ENCODE measurements around the gene TNNT2.

The TNNT2 gene

DNA sequence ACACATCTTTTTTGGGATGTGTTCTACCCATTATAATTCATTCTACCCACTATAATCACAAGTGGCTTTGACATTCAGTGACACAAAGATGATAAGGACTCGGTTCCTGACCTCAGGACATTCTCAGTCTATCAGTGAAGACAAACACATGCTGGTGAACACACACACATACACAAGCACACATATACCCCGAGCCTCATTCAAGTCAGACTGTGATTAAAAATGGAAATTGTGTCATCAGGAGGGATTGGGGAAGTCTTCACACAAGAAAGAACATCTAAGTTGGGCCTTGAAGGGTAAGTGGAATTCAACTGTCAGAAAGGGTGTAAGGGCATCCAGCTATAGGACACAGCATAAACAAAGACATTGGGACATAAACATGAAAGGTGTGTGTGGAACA lies 24.2 kb upstream of the TNNT2 start:
- TF ChIP-seq, protein P1, sequence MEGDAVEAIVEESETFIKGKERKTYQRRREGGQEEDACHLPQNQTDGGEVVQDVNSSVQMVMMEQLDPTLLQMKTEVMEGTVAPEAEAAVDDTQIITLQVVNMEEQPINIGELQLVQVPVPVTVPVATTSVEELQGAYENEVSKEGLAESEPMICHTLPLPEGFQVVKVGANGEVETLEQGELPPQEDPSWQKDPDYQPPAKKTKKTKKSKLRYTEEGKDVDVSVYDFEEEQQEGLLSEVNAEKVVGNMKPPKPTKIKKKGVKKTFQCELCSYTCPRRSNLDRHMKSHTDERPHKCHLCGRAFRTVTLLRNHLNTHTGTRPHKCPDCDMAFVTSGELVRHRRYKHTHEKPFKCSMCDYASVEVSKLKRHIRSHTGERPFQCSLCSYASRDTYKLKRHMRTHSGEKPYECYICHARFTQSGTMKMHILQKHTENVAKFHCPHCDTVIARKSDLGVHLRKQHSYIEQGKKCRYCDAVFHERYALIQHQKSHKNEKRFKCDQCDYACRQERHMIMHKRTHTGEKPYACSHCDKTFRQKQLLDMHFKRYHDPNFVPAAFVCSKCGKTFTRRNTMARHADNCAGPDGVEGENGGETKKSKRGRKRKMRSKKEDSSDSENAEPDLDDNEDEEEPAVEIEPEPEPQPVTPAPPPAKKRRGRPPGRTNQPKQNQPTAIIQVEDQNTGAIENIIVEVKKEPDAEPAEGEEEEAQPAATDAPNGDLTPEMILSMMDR (IDR thresholded peaks at IDR 0.05) = no peak

DNA sequence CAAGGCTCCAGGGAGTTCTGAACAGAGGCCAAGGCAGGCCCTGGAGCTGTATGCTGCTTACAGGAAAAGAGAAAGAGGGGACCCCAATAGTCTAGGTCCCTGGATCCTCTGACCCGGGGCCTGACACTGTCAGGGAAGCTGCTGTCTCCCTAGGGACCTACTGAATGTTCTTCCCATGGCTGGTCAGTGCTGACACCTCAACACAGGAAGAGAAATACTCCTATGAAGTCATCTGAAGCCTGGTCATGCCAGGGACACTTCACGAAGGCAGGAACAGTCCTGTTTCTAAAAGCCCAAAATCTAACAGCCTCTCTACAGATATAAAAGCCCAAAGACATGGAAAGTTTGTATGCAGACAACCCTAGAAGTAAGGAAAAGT lies 23.4 kb upstream of the TNNT2 start:
- TF ChIP-seq, protein P1 (IDR thresholded peaks at IDR 0.05) = no peak

DNA sequence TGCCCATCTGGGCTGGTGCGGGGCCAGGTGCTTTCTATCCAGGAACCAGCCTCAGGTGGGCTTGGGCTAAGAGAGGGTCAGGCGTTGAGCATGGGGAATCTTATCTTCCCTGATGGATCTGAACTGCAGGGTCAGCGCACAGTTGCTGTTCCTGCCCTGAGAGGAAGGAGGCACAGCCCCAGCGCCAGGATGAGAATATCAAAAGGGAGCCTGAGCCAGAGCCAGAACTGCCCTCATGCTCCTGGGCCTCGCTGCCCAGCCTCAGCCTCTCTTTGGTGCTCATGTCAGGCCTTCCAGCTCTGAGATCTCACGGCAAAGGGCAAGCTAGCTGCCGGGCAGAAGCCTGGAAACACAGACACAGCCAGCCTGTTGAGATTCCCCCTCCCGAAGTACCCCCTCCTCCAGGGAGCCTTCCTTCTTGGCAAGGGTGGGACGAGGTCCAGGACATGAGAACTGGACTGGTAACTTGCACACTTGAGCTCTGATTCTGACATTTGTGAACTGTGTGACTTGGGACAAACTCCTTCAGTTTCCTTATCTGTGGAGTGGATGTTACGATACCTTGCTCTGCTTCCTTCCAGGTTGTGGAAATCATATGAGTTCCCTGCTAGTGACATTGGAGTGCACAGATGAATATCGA lies 22.9 kb upstream of the TNNT2 start:
- TF ChIP-seq, protein P1 (IDR thresholded peaks at IDR 0.05) = no peak

DNA sequence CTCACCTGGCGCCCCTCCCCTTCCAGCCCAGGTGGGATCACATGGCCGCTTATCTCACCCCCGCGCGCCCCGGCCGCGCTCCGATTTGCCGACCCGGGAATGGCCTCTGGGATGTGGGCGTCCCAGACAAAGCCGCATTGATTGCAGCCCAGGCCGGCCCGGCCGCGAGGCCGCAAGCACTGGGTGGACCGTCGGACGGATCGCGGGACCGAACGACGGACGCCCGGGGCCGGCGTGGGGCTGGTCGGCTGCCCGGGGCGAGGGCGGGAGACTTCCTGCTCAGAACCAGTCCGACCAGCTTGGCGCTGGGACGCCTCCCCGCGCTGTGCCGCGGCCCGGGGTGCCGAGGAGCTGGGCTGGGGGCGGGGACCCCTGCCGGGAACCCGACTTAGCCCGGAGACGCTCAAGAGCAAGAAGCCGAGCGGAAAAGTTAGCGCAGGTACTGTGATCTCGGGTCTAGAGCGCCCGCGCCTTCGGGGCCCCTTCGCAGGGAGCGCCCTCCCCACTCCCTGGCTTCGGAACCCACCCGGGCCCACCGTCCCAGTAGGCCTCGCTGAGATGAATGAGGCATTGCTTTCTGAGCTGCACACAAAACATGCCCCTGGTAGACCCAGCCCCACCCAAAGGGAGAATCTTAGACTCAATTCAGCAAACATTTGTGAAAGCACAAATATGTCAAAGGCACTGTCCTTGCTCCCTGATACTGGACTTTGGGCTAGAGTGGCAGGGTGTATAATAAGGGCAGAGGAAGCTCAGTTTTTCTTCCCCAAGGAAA lies 22.1 kb upstream of the TNNT2 start:
- TF ChIP-seq, protein P1 (IDR thresholded peaks at IDR 0.05) = no peak

DNA sequence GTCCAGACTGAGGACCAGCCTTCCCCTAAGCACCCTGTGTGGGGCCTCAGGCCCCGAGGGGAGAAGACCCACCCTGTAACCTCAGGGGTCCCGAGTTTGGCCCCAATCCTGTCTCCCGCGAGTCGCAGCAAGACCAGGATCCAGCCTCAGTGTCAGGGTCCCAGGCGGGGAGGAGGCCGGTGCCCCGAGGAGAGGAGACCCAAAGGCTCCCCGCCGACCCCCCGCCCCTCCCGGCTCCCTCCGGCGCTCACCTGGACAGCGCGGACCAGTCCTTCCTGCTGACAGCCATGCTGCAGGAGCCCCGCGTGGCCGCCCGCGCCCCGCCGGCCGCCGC lies 21.5 kb upstream of the TNNT2 start, which contains the start of gene LAD1:
Gene LAD1, minus strand, starts transcription at position 307 of the 334 bp plus-strand sequence. Its CDS starts 18 bp downstream, at position 289.
- TF ChIP-seq, protein P1 (IDR thresholded peaks at IDR 0.05) = no peak

DNA sequence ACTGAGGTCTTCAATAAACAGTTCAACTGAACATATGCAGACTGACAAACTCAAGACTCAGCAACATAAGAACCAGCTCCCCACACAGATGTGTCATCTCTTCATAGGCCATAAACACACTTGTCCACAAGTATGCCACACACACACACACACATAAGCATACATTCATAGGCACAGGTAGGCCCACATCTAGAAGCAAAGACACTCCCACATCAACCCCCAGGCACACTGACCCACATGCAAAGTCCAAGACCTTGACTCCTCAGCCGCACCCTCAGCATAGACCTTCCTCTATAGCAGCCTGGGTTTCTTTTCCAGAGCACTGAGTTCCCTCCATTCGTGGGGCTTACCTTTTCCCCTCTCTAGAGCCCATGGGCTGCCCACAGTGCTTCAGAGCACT lies 20.2 kb upstream of the TNNT2 start:
- TF ChIP-seq, protein P1 (IDR thresholded peaks at IDR 0.05) = no peak

DNA sequence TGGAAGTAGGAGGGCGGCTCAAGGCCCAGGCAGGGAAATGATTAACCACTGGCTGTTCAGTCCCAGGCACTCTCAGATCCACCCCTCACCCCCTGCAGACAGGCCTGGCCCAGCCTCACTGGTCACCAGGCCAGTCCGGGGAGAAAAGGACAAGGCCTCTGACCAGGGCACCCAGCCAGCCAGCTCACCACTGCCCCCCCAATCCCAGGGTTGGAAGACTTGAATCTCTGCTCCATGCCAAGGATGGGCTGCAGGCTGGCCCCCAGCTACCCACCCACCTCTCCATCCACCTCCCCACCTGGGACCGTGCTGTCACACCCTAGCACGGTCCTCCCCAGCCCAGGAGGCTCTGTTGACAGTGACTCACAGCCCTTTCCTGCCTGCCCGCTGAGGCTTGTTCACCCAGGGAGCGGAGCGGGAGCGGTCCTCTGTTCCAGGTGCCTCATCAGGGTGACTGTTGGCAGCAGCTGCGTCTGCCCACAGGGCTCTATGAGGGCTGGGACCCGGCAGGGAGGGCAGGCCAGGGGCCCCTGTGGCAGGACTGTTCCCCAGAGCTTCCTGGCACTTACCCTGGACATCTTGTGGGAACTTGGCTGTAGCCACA lies 19.5 kb upstream of the TNNT2 start:
- TF ChIP-seq, protein P1 (IDR thresholded peaks at IDR 0.05) = no peak
